ENCODE measurements around the gene ZNF362.

The ZNF362 gene

GRCh38 chr1:33323663-33324477 lies 67.6 kb downstream of the ZNF362 start:
- no peaks in the 10 kb centered on the region for H3K9me3 ChIP-seq (ENCODE audit: control insufficient read depth, insufficient read depth, low read length)
- no peaks in the 10 kb centered on the region for H4K20me1 ChIP-seq (ENCODE audit: control insufficient read depth, insufficient read depth, low read depth, low read length)
- no peak overlapping the region for H3K27ac ChIP-seq (ENCODE audit: low read depth, low read length)
- no peaks in the 10 kb centered on the region for H3K9me2 ChIP-seq (replicated peaks; ENCODE audit: control insufficient read depth, low read length)
- peaks cover 2% of the 10 kb centered on the region for H3K27me3 ChIP-seq (ENCODE audit: control insufficient read depth, low read length)
- peaks cover 7% of the 10 kb centered on the region for H3K4me1 ChIP-seq (ENCODE audit: control insufficient read depth, low read length)
- TF ChIP-seq CTCF (IDR thresholded peaks at IDR 0.05; ENCODE audit: low read depth, low read length, poor library complexity, severe bottlenecking), result no peak
- TF ChIP-seq EZH2phosphoT487 (IDR thresholded peaks at IDR 0.05; ENCODE audit: borderline replicate concordance, low read length), result no peak
- H3F3A ChIP-seq (ENCODE audit: control insufficient read depth, insufficient read depth), result no peaks in the 10 kb centered on the region
- no peaks in the 10 kb centered on the region for H3K79me2 ChIP-seq (ENCODE audit: control insufficient read depth, low read length)
- no peak overlapping the region for H3K4me3 ChIP-seq (ENCODE audit: low read length)
- no peak overlapping the region for H3K4me2 ChIP-seq (ENCODE audit: low read length)
- H3K36me3 ChIP-seq (ENCODE audit: control insufficient read depth, low read length), result peaks cover 53% of the 10 kb centered on the region

GRCh38 chr1:33324677-33325575 lies 68.6 kb downstream of the ZNF362 start:
- H3K9me3 ChIP-seq (ENCODE audit: control insufficient read depth, insufficient read depth, low read length), result no peaks in the 10 kb centered on the region
- H3K4me3 ChIP-seq (ENCODE audit: low read length), result no peak overlapping the region
- H3K4me2 ChIP-seq (ENCODE audit: low read length), result no peak overlapping the region
- H3K9me2 ChIP-seq (replicated peaks; ENCODE audit: control insufficient read depth, low read length), result no peaks in the 10 kb centered on the region
- no peaks in the 10 kb centered on the region for H3F3A ChIP-seq (ENCODE audit: control insufficient read depth, insufficient read depth)
- TF ChIP-seq CTCF (IDR thresholded peaks at IDR 0.05; ENCODE audit: low read depth, low read length, poor library complexity, severe bottlenecking), result no peak
- TF ChIP-seq EZH2phosphoT487 (IDR thresholded peaks at IDR 0.05; ENCODE audit: borderline replicate concordance, low read length), result no peak
- peaks cover 7% of the 10 kb centered on the region for H3K4me1 ChIP-seq (ENCODE audit: control insufficient read depth, low read length)
- H3K79me2 ChIP-seq (ENCODE audit: control insufficient read depth, low read length), result no peaks in the 10 kb centered on the region
- no peaks in the 10 kb centered on the region for H4K20me1 ChIP-seq (ENCODE audit: control insufficient read depth, insufficient read depth, low read depth, low read length)
- H3K27me3 ChIP-seq (ENCODE audit: control insufficient read depth, low read length), result no peaks in the 10 kb centered on the region
- no peak overlapping the region for H3K27ac ChIP-seq (ENCODE audit: low read depth, low read length)
- H3K36me3 ChIP-seq (ENCODE audit: control insufficient read depth, low read length), result peaks cover 64% of the 10 kb centered on the region

GRCh38 chr1:33326785-33327184 lies 70.5 kb downstream of the ZNF362 start:
- H3K9me2 ChIP-seq (replicated peaks; ENCODE audit: control insufficient read depth, low read length), result no peaks in the 10 kb centered on the region
- no peak overlapping the region for H3K4me2 ChIP-seq (ENCODE audit: low read length)
- H3F3A ChIP-seq (ENCODE audit: control insufficient read depth, insufficient read depth), result no peaks in the 10 kb centered on the region
- H3K27ac ChIP-seq (ENCODE audit: low read depth, low read length), result no peak overlapping the region
- H3K27me3 ChIP-seq (ENCODE audit: control insufficient read depth, low read length), result no peaks in the 10 kb centered on the region
- no peaks in the 10 kb centered on the region for H4K20me1 ChIP-seq (ENCODE audit: control insufficient read depth, insufficient read depth, low read depth, low read length)
- H3K36me3 ChIP-seq (ENCODE audit: control insufficient read depth, low read length), result peaks cover 82% of the 10 kb centered on the region
- no peak overlapping the region for H3K4me3 ChIP-seq (ENCODE audit: low read length)
- no peaks in the 10 kb centered on the region for H3K9me3 ChIP-seq (ENCODE audit: control insufficient read depth, insufficient read depth, low read length)
- H3K79me2 ChIP-seq (ENCODE audit: control insufficient read depth, low read length), result no peaks in the 10 kb centered on the region
- peaks cover 7% of the 10 kb centered on the region for H3K4me1 ChIP-seq (ENCODE audit: control insufficient read depth, low read length)
- no peak for TF ChIP-seq EZH2phosphoT487 (IDR thresholded peaks at IDR 0.05; ENCODE audit: borderline replicate concordance, low read length)
- TF ChIP-seq CTCF (IDR thresholded peaks at IDR 0.05; ENCODE audit: low read depth, low read length, poor library complexity, severe bottlenecking), result no peak
